IPS-NIHi7 (cell line): ENCODE data around the gene CHST15.
"Not testable (repeated sequence)": the region's sequence is repeated elsewhere in the genome, so short reads cannot be mapped to it uniquely, and the experiment has no call there.

Experiments used
- DNase-seq: peaks from one replicate; pipeline ENCODE4 v3.0.0; 2012; ENCODE audit warnings: mixed read lengths; ENCODE audit errors: extremely low spot score

Gene CHST15

GRCh38 chr10:124044143-124044862, 49.1 kb downstream of the CHST15 start:
- no peak for DNase-seq

GRCh38 chr10:124043310-124044142, 49.9 kb downstream of the CHST15 start:
- no peak for DNase-seq

GRCh38 chr10:124042656-124043309, 50.6 kb downstream of the CHST15 start:
- no peak for DNase-seq

DNA sequence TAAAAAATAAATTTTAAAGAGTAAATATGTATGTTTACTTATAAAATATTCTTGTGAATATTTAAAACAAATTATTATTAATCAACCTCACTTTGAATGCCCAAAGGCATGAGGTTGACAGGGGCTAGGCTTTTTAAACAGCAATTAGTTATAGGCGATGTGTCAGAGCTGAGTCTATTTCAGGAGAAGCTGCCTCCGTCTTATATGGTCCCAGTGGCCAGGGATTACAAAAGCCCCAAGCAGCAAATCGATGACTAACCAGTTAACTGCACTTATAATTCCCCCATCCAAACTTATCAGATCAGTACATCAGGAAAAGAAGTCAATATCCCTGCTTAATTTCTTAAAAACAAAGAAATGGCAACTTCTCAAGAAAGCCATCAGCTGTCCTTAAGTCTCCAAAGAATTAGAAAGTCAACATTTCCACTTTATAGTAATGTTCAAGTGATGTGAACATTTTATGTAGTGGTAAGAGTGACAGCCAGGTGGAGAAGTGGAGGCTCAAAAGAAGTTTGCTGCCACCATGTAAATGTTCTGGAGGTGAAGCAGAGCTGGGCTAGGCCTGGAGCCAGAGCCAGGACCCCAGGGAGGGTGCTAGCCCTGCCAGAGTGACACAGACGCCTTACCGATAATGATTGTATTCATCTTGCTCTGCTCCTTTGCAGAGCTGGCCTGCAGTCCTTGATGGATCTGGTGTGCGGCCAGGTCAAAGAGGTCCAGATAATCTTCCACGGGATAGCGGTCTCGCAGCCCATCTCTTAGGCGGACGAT, 51.5 kb downstream of the CHST15 start:
- no peak for DNase-seq

- DNase-seq = no peak
Measured at GRCh38 chr10:124040451-124041188, 52.8 kb downstream of the CHST15 start.

GRCh38 chr10:124039483-124040013, 53.9 kb downstream of the CHST15 start:
- no peak for DNase-seq

DNA sequence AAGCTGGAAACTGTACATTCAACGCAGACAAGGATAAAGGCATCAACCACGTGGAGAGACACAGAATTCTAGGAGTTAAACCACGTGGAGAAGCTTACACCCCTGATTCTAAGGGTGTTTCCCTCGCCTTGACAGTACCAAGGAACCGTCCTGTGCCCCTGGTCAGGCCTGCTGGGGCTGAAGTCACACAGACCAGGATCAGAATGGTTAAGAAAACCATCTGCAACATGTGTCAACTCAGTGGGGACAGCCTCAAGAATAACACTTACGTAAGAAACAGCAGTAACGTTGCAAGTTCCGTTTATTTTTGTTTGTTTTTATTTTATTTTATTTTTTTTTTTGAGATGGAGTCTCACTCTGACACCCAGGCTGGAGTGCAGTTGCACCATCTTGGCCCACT, 55.6 kb downstream of the CHST15 start:
- no peak for DNase-seq

GRCh38 chr10:124037286-124037685, 56.1 kb downstream of the CHST15 start:
- DNase-seq = no peak

DNA sequence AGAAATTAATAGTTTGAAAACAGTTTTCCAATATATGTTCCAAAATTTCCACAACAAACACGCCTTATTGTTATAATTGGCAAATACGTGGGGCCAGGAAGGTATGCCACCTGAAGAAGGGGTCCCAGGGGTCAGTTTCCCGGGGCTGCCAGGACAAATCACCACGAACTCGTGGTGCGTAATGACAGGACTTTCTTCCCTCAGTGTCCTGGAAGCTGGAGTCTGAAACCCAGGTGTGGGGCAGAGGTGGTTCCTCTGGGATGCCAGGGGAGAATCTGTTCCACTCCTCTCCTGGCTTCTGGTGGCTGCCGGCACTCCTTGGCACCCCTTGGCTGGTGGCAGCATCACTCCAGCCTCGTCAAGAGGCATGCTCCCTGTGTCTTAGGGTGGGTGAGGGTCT, 56.7 kb downstream of the CHST15 start:
- DNase-seq = no peak

DNA sequence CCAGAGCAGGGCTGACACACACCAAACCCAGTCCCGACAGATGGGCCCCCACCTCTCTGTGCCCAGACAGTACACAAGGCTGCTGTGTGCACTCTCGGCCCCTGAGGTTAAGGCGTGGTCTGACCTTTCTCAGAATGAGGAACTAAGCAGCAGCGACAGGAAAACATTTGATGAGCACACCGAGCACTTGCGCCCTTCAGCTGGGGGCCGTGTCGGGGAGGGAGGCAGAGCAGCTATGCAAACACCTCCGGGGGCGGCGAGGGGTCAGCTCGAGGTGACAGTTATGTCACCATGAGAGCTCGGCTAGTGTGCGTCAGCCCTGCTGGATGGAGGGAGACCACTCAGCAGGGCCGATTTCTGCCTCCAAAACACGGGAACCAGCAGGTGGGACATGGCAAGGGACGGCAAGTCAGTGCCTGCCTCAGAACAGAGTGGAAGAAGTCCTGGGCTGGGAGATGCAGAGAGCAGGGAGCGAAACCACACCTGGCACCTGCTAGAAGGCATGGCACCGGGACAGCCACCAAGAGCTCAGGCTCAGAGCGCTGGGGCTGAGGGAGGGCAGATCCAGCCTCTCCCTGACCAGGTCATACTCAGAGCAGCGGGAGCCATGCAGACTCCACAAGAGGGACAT, 57.4 kb downstream of the CHST15 start:
- no peak for DNase-seq

- no peak for DNase-seq
Measured at GRCh38 chr10:124035306-124035927, 58.0 kb downstream of the CHST15 start.

GRCh38 chr10:124034576-124035305, 58.7 kb downstream of the CHST15 start:
- DNase-seq = not testable (repeated sequence)

DNA sequence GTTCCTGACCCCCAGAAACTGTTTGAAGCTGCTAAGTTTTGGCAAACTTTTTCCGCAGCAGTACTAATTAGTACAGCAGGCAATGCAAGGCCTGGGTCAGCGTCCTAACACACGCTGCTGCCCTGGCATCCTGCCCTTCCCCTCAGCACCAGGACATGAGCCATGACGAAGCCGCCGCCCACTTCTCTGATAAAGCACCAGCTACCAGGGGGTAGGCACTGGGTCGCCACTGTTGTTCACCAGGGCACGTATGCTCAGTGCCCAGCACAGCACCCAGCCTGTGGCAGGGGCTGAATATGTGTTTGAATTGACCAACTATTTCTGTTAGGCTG, 59.5 kb downstream of the CHST15 start:
- DNase-seq = no peak

- peak; percentile 35 for DNase-seq
Measured at GRCh38 chr10:124032971-124033886, 60.2 kb downstream of the CHST15 start.

GRCh38 chr10:124032087-124032935, 61.1 kb downstream of the CHST15 start:
- DNase-seq = no peak

GRCh38 chr10:124030492-124031110, 62.8 kb downstream of the CHST15 start:
- DNase-seq = no peak

DNA sequence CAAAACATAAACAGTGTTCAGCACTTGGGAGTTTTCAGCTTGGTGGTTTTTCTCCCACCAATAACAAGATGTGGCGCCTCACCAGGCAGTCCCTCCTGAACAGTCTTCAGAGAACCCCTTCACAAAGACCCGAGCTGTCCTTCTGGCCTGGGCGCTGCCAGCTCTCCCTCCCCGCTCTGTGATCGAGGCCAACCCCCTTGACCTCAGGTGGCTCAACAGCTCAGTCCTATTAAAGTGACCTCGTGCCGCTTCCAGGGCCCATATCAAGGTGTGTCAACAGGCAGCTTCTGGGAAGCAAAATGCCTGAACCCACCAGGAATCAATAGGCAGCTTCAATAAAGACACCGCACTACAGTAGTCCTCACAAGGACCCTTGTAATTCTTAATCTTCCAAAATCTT, 63.3 kb downstream of the CHST15 start:
- DNase-seq = no peak
